T-helper 1 cell treated with Interleukin-12 subunit alpha and Interleukin-12 subunit beta and Interleukin-4 antibody, amounts not matched to agents 30 μg/mL and 1 μg/mL, for 36 hours (primary cell): Measurements from ENCODE around the gene FNBP1.

ENCODE experiments used
- H3K27ac Mint-ChIP-seq: one replicate; pipeline ENCODE4 v1.8.0; 2021; ENCODE audit warnings: mild to moderate bottlenecking, mixed read lengths
- H3K27me3 Mint-ChIP-seq: one replicate; pipeline ENCODE4 v1.8.0; 2021; ENCODE audit warnings: low read depth, mixed read lengths
- H3K36me3 Mint-ChIP-seq: one replicate; pipeline ENCODE4 v1.8.0; 2021; ENCODE audit warnings: low read depth, mixed read lengths
- H3K4me1 Mint-ChIP-seq: one replicate; pipeline ENCODE4 v1.8.0; 2021; ENCODE audit warnings: low read depth, mixed read lengths
- H3K4me3 Mint-ChIP-seq: one replicate; pipeline ENCODE4 v1.8.0; 2021; ENCODE audit warnings: mild to moderate bottlenecking, moderate library complexity, mixed read lengths
- H3K9me3 Mint-ChIP-seq: one replicate; pipeline ENCODE4 v1.8.0; 2021; ENCODE audit warnings: mixed read lengths

Gene FNBP1

DNA sequence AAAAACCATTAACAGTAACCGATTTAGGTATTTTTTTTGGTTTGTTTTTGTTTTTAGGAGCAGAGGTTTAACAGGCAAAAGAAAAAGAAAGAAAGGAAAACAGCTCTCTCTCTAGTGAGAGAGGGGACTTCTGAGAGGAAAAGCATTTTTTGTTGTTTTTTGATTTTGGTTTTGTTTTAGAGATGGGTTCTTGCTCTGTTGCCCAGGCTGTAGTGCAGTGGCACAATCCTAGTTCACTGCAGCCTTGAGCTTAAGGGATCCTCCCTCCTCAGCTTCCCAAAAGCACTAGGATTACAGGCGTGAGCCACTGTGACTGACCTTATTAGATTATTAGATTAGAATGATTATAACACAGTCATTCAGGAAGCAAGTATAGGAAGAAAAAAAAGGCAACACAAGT, 197.6 kb downstream of the FNBP1 start:
- Mint-ChIP-seq H3K36me3 (peaks cover 17% of the 10 kb centered on the region), H3K9me3 (no peaks in the 10 kb centered on the region), H3K4me1 (peaks cover 21% of the 10 kb centered on the region), H3K27me3 (no peaks in the 10 kb centered on the region), H3K4me3 (peak overlapping the region; percentile 60), H3K27ac (peak overlapping the region; percentile 90)

DNA sequence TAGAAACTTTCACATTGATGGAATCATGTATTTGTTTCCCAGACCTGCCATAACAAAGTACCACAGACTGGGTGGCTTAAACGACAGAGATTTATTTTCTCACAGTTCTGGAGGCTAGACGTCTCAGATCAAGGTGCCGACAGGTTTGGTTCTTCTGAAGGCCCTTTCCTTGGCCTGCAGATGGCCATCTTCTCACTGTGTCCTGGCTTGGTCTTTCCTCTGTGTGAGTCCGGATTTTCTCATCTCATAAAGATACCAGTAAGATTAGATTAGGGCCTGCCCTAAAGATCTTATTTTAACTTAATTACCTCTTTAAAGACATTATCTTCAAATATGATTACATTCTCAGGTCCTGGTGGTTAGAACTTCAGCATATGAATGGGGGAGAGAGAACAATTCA, 201.9 kb downstream of the FNBP1 start:
- Mint-ChIP-seq H3K27me3 (no peaks in the 10 kb centered on the region), H3K27ac (no peak overlapping the region), H3K36me3 (peaks cover 29% of the 10 kb centered on the region), H3K9me3 (no peaks in the 10 kb centered on the region), H3K4me3 (no peak overlapping the region), H3K4me1 (peaks cover 52% of the 10 kb centered on the region)

DNA sequence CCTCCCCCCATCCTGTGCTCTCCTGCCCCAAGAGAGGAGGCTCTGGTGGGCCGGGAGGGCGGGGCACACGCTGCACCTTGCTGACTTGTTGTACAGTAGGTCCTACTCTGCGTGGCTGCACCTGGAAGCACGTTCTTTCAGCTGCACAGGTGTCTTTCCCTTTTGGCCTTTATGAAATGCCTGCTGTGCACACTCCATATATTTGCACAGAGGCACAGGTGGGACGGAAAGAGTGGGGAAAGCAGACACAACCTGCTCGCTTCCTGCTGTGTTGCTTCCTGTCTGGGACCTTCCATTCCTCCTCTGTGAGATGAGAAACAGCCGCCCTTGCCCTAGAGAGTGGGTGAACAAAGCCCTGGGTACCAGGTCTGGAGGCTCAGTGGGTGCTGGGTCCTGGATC, 203.0 kb downstream of the FNBP1 start:
- Mint-ChIP-seq H3K36me3 (peaks cover 27% of the 10 kb centered on the region), H3K27me3 (no peaks in the 10 kb centered on the region), H3K4me1 (peaks cover 46% of the 10 kb centered on the region), H3K4me3 (peak overlapping the region; percentile 10), H3K9me3 (no peaks in the 10 kb centered on the region), H3K27ac (peak overlapping the region; percentile 31)

DNA sequence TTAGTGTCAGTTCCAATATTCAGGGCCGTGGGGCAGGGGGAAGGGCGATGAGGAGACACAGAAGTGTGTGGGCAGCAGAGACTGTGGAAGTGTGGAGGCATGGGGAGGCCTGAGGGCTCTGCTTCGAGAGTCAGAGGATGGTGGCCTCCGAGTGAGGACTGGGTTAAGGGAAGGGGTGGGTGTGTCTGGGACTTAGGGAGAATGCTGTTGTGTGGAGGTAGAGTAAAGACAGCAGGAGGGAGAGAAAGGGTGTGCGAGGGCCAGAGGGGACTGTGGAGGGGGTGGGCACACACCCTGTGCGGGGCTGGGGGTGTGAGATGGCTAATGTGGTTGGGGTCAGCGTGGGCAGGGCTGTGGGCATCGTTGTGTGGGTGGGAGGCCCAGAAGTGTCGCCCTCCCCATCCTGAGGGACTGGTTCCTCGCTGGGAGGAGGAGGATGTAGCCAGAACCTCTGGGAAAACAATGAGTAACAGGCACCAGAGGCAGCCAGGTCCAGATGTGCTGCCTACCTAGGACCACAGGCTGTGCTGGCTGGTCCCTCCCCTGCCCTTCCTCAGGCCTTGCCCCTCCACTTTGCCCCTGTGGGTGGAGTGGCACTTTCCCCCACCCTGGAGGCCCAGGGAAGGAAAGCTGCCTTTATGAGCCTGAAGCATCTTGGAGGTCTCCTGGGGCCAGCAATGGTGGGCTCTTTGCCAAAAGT, 203.5 kb downstream of the FNBP1 start:
- Mint-ChIP-seq H3K4me1 (peaks cover 45% of the 10 kb centered on the region), H3K4me3 (peak overlapping the region; percentile 84), H3K27ac (peak overlapping the region; percentile 93), H3K27me3 (no peaks in the 10 kb centered on the region), H3K9me3 (no peaks in the 10 kb centered on the region), H3K36me3 (peaks cover 30% of the 10 kb centered on the region)

DNA sequence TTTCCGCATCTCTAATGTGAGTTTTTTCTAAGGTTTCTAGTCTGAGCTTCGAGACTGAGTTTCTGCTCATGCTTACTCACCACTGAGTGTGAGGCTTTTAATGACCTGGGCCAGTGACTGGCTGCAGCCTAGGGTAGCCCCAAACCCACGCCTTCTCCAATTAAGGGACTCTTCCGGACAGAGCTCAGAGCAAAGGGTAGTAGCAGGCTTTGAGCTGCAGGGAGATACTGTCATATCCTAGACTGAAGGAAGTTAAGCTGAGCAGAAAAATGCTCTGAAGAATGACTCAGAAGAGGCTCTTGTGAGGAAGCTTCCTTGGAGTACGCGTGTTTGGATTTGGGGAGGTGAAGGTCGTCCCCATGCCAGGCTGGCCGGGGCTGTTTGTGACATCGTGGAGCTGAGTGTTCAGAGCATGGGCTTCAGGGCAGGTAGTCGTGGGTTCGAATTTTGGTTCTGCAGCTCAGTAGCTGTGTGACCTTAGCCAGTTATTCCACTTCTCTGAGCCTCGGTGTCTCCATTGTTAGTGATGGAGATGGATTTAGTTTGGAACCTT, 204.2 kb downstream of the FNBP1 start:
- H3K27me3 Mint-ChIP-seq, result no peaks in the 10 kb centered on the region
- peak overlapping the region; percentile 84 for H3K4me3 Mint-ChIP-seq
- H3K27ac Mint-ChIP-seq, result peak overlapping the region; percentile 93
- peaks cover 52% of the 10 kb centered on the region for H3K4me1 Mint-ChIP-seq
- peaks cover 34% of the 10 kb centered on the region for H3K36me3 Mint-ChIP-seq
- H3K9me3 Mint-ChIP-seq, result no peaks in the 10 kb centered on the region
